GM10248 (cell line): ENCODE data around the gene TEX2.

Experiments
- CTCF ChIA-PET: fragments of 300-600 bp; sonication (Branson Sonifier 250); formaldehyde crosslinking; extraction: SDS; loops from one replicate; lab custom pipeline; 2021; ENCODE audit warnings: antibody characterized with exemption; lab: Yijun Ruan, JAX
- POLR2A ChIA-PET: fragments of 350-650 bp; sonication (Branson Sonifier 250); formaldehyde crosslinking; extraction: SDS; loops from one replicate; lab custom pipeline; 2020; ENCODE audit warnings: antibody characterized with exemption; lab: Yijun Ruan, JAX
- DNase-seq: peaks from one replicate; pipeline ENCODE4 v3.0.0; 2012; ENCODE audit errors: extremely low spot score
- CTCF ChIP-seq: IDR thresholded peaks from 2 replicates; pipeline ENCODE4 v1.5.1; 2012; ENCODE audit warnings: mild to moderate bottlenecking, low read depth; ENCODE audit errors: extremely low read depth, missing control alignments, control extremely low read depth

Gene TEX2

GRCh38 chr17:64270885-64271284 lies 7.8 kb upstream of the TEX2 start:
- peak; percentile 50 for DNase-seq
- ChIA-PET POLR2A (interaction anchor here (1.4 kb wide), 1 partner anchor 125 kb away, joined by 5 read pairs; no protein-coding TSS in a partner anchor), CTCF (interaction anchor here (0.6 to 4.2 kb wide), 8 partner anchors 9 to 353 kb away, joined by 3 to 24 read pairs (median 3); partner anchors contain the start of gene GH1)
- TF ChIP-seq CTCF = no peak

GRCh38 chr17:64269687-64270649 lies 6.9 kb upstream of the TEX2 start:
- ChIA-PET CTCF (interaction anchor here (0.6 to 4.2 kb wide), 8 partner anchors 9 to 352 kb away, joined by 3 to 24 read pairs (median 3); partner anchors contain the start of gene GH1), POLR2A (no interaction called here)
- no peak for DNase-seq
- no peak for TF ChIP-seq CTCF

GRCh38 chr17:64264891-64265290 lies 1.8 kb upstream of the TEX2 start:
- DNase-seq = no peak
- ChIA-PET POLR2A (no interaction called here), CTCF (no interaction called here)
- no peak for TF ChIP-seq CTCF

- DNase-seq = peak; percentile 53
- ChIA-PET POLR2A (interaction anchor here (1.1 kb wide), 1 partner anchor 116 kb away, joined by 3 read pairs; no protein-coding TSS in a partner anchor), CTCF (interaction anchor here (0.8 to 1.3 kb wide), 3 partner anchors 11 to 198 kb away, joined by 3 to 4 read pairs (median 3); no protein-coding TSS in a partner anchor)
- TF ChIP-seq CTCF = peak; percentile 14
Measured at GRCh38 chr17:64262198-64262999, 661 bp downstream of the TEX2 start.

GRCh38 chr17:64261417-64262145 lies 1.5 kb downstream of the TEX2 start:
- TF ChIP-seq CTCF = no peak
- DNase-seq = no peak
- ChIA-PET POLR2A (no interaction called here), CTCF (interaction anchor here (0.8 to 1.3 kb wide), 3 partner anchors 10 to 197 kb away, joined by 3 to 4 read pairs (median 3); no protein-coding TSS in a partner anchor)
